Fibroblast of mammary gland (primary cell): ENCODE measurements around the gene LDLRAD3.
A peak's percentile ranks its signal among the peaks of the same experiment; 100 is the strongest.

Experiments
- DNase-seq: peaks from one replicate; pipeline ENCODE4 v3.0.0-alpha.2; 2010; ENCODE audit warnings: low read depth
- H3K4me3 ChIP-seq: 2 replicates; pipeline ENCODE4 v1.5.1; 2011; ENCODE audit warnings: low read depth, mild to moderate bottlenecking, low read length, moderate library complexity; ENCODE audit not compliant: control insufficient read depth
- CTCF ChIP-seq: conservative IDR thresholded peaks from 2 replicates; pipeline ENCODE4 v1.5.1; 2011; ENCODE audit warnings: low read depth, low read length, inconsistent platforms; ENCODE audit not compliant: control insufficient read depth, insufficient read depth

The LDLRAD3 gene

GRCh38 chr11:35933320-35933871 lies 10.5 kb upstream of the LDLRAD3 start:
- peak; percentile 30 for DNase-seq
- no peak for TF ChIP-seq CTCF
- no peak overlapping the region for H3K4me3 ChIP-seq

- TF ChIP-seq CTCF = no peak
- H3K4me3 ChIP-seq = no peak overlapping the region
- no peak for DNase-seq
Measured at GRCh38 chr11:35934271-35934670, 9.6 kb upstream of the LDLRAD3 start.

GRCh38 chr11:35934981-35935380 lies 8.9 kb upstream of the LDLRAD3 start:
- DNase-seq = no peak
- no peak overlapping the region for H3K4me3 ChIP-seq
- no peak for TF ChIP-seq CTCF

DNA sequence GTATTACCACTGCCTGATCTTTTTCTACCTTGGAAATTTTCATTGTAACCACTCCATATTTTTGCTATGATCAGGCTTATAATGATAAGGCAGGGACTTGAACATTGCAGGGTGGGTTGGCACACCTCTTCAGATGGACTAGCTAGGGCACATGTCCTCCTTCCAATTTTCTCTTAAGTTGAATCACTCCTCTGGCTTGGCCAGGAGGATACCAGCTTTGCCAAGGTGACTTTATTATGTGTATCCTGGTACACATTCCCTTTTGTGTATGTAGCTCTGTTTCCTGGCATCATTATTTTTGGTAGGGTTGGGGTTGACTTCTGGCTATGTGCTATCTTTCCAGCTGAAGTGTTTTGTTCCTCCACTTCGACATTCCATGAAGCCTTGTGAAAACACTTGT lies 8.5 kb upstream of the LDLRAD3 start:
- TF ChIP-seq CTCF = no peak
- H3K4me3 ChIP-seq = no peak overlapping the region
- DNase-seq = no peak

- no peak overlapping the region for H3K4me3 ChIP-seq
- no peak for DNase-seq
- no peak for TF ChIP-seq CTCF
Measured at GRCh38 chr11:35937111-35937510, 6.8 kb upstream of the LDLRAD3 start.

DNA sequence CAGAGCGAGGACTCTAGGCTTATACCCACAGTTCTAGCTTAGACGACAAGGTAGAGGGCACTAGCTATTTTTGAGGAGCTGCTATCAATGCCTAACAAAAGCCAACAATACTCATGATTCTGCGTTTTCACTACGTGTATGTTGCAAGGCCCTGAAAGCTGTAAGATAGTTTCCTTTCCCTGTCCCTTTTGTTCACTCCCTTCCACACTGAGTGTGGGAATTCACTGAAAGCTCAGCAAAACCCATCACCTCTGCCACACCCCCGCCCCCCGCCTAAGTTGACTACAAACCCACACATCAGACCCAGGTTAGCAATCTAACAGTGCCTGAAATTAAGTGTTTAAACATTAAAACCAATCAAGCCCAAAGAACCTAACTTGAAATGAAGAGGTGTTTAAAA lies 6.2 kb upstream of the LDLRAD3 start:
- DNase-seq = no peak
- no peak for TF ChIP-seq CTCF
- H3K4me3 ChIP-seq = no peak overlapping the region

- H3K4me3 ChIP-seq = no peak overlapping the region
- no peak for DNase-seq
- TF ChIP-seq CTCF = no peak
Measured at GRCh38 chr11:35938231-35938630, 5.6 kb upstream of the LDLRAD3 start.
